ENCODE data around the gene GTF2H1. TPM values are rescaled to one million over a fixed set of nuclear protein-coding genes. Genes with fewer than 3 reads are reported as not detected.

Gene GTF2H1
- total and polyA plus RNA-seq, 2 donors (not counting 1 experiment from before 2014, with no cell fraction given): 43.7 to 71.9 TPM

DNA sequence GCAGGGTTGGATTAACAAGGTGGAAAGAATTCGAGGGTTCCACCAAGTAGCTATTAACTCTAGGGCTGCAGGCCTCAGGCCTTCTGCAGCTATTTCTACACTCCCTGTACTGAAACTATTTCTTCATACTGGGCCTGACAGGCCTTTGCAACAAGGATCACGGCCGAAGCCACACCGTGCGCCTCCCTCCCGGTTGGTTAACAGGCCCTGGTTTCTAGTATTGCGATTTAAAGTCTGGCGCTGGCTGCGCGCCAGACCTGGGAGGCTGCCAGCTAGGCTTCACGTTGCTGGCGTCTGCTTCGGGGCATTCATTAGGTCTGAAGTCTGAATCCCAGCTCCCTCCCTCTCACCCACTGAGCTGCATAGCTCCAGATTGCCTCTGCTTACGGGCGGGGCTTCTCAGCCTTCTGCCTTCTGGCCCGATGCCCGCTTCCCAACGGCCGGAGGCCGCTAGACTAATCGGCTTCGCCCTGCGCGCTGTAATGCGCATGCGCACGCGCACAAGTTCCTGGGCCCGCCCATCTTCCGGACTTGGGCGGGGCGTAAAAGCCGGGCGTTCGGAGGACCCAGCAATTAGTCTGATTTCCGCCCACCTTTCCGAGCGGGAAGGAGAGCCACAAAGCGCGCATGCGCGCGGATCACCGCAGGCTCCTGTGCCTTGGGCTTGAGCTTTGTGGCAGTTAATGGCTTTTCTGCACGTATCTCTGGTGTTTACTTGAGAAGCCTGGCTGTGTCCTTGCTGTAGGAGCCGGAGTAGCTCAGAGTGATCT, 73.6 kb downstream of the GTF2H1 start:
- peaks cover 28% of the 10 kb centered on the region for H3K4me1 Mint-ChIP-seq
- H4K20me1 ChIP-seq (ENCODE audit: control insufficient read depth, insufficient read depth, low read length, poor library complexity, severe bottlenecking): peaks cover 33% of the 10 kb centered on the region
- peak overlapping the region; percentile 98 for H3K4me3 Mint-ChIP-seq
- H3K36me3 ChIP-seq (replicated peaks in 1 of 2; ENCODE audit: control extremely low read depth in 1 of 2, control insufficient read depth in 1 of 2, extremely low read depth in 1 of 2, insufficient read depth in 2 of 2, low read length in 1 of 2): peaks cover 10 to 37% of the 10 kb centered on the region in 2 experiments
- H3K27ac Mint-ChIP-seq: peak overlapping the region; percentile 94
- no peaks in the 10 kb centered on the region for H3K27me3 Mint-ChIP-seq
- H3K9ac ChIP-seq (ENCODE audit: low read length): peak overlapping the region; percentile 96
- ATAC-seq (ENCODE audit: low read depth): peak; percentile 78
- peak overlapping the region; percentile 48 to 71 for H3K27ac ChIP-seq (ENCODE audit: low read length in 2 of 2)
- H3K9me3 ChIP-seq (ENCODE audit: control extremely low read depth in 1 of 3, control insufficient read depth in 2 of 3, insufficient read depth in 1 of 3, low read length in 2 of 3): no peaks in the 10 kb centered on the region
- intact Hi-C loops (cut with micrococcal nuclease): loop anchor here (1.0 to 10.0 kb wide), 8 partner anchors 12 to 1969 kb away; partner anchors contain the start of genes GTF2H1, HPS5, HTATIP2 and IGSF22
- no peak for TF ChIP-seq EZH2 (IDR thresholded peaks at IDR 0.05; ENCODE audit: borderline replicate concordance, insufficient read depth, low read depth, low read length, poor library complexity, severe bottlenecking)
- TF ChIP-seq, protein P1, sequence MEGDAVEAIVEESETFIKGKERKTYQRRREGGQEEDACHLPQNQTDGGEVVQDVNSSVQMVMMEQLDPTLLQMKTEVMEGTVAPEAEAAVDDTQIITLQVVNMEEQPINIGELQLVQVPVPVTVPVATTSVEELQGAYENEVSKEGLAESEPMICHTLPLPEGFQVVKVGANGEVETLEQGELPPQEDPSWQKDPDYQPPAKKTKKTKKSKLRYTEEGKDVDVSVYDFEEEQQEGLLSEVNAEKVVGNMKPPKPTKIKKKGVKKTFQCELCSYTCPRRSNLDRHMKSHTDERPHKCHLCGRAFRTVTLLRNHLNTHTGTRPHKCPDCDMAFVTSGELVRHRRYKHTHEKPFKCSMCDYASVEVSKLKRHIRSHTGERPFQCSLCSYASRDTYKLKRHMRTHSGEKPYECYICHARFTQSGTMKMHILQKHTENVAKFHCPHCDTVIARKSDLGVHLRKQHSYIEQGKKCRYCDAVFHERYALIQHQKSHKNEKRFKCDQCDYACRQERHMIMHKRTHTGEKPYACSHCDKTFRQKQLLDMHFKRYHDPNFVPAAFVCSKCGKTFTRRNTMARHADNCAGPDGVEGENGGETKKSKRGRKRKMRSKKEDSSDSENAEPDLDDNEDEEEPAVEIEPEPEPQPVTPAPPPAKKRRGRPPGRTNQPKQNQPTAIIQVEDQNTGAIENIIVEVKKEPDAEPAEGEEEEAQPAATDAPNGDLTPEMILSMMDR (IDR thresholded peaks at IDR 0.05): no peak
- no peaks in the 10 kb centered on the region for H3K27me3 ChIP-seq (replicated peaks in 1 of 4; ENCODE audit: control extremely low read depth in 1 of 4, control insufficient read depth in 3 of 4, insufficient read depth in 4 of 4, low read length in 3 of 4)
- H2AFZ ChIP-seq (ENCODE audit: insufficient read depth, low read depth, low read length, poor library complexity, severe bottlenecking): peak overlapping the region; percentile 77
- under 1% methylated on average over 46 of the region's 46 CpGs for WGBS (ENCODE audit: insufficient coverage)
- H3K4me3 ChIP-seq (ENCODE audit: control extremely low read depth in 1 of 5, extremely low read depth in 1 of 5, insufficient read depth in 1 of 5, low read depth in 2 of 5, low read length in 4 of 5): peak overlapping the region; percentile 72 to 96 (median 92)
- peaks cover 56% of the 10 kb centered on the region for H3K79me2 ChIP-seq (ENCODE audit: control insufficient read depth, insufficient read depth, low read length)
- H3K9me3 Mint-ChIP-seq (ENCODE audit: insufficient read depth): no peaks in the 10 kb centered on the region
- ChIA-PET POLR2A (interaction anchor here (1.2 to 3.4 kb wide), 5 partner anchors 12 to 238 kb away, joined by 4 to 18 read pairs (median 10); partner anchors contain the start of genes GTF2H1, HPS5, SPTY2D1 and TSG101), CTCF (interaction anchor here (0.6 to 2.5 kb wide), 5 partner anchors 8 to 326 kb away, joined by 3 to 15 read pairs (median 4); partner anchors contain the start of genes GTF2H1, HPS5 and SAAL1)
- peak overlapping the region; percentile 81 for H3K4me2 ChIP-seq (replicated peaks; ENCODE audit: low read depth, low read length, poor library complexity, severe bottlenecking)
- peak; percentile 98 for DNase-seq
- H3K4me1 ChIP-seq (ENCODE audit: control insufficient read depth in 2 of 2, insufficient read depth in 2 of 2, low read length in 2 of 2): peaks cover 11 to 15% of the 10 kb centered on the region in 2 donors

DNA sequence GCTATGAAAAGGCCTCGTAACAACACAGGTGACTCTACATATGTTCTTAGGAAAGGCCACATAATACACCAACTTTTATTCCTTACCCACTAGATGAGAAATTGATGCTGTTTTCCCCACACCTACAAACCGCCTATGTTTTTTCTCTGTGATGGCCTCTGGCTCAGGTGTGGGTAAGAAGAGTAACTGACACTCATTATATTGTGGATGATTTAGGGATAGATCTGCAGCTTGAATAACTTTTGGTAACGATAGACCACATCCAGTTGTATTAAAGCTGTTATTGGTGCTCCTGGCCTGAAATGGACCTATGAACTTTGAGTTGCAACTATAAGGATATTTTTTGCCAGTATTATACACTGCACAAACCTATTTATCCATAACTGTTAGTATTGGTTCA, 75.6 kb downstream of the GTF2H1 start:
- no peak for TF ChIP-seq EZH2 (IDR thresholded peaks at IDR 0.05; ENCODE audit: borderline replicate concordance, insufficient read depth, low read depth, low read length, poor library complexity, severe bottlenecking)
- TF ChIP-seq, protein P1 (IDR thresholded peaks at IDR 0.05): no peak
- Histone ChIP-seq H3K4me2 (replicated peaks; ENCODE audit: low read depth, low read length, poor library complexity, severe bottlenecking) (no peak overlapping the region), H3K9me3 (ENCODE audit: control extremely low read depth in 1 of 3, control insufficient read depth in 2 of 3, insufficient read depth in 1 of 3, low read length in 2 of 3) (no peaks in the 10 kb centered on the region), H3K36me3 (replicated peaks in 1 of 2; ENCODE audit: control extremely low read depth in 1 of 2, control insufficient read depth in 1 of 2, extremely low read depth in 1 of 2, insufficient read depth in 2 of 2, low read length in 1 of 2) (peaks cover 12 to 51% of the 10 kb centered on the region in 2 experiments), H2AFZ (ENCODE audit: insufficient read depth, low read depth, low read length, poor library complexity, severe bottlenecking) (no peak overlapping the region), H3K27me3 (replicated peaks in 1 of 4; ENCODE audit: control extremely low read depth in 1 of 4, control insufficient read depth in 3 of 4, insufficient read depth in 4 of 4, low read length in 3 of 4) (no peaks in the 10 kb centered on the region), H3K27ac (ENCODE audit: low read length in 2 of 2) (no peak overlapping the region), H3K9ac (ENCODE audit: low read length) (no peak overlapping the region), H4K20me1 (ENCODE audit: control insufficient read depth, insufficient read depth, low read length, poor library complexity, severe bottlenecking) (peaks cover 39% of the 10 kb centered on the region), H3K79me2 (ENCODE audit: control insufficient read depth, insufficient read depth, low read length) (peaks cover 56% of the 10 kb centered on the region), H3K4me1 (ENCODE audit: control insufficient read depth in 2 of 2, insufficient read depth in 2 of 2, low read length in 2 of 2) (peaks cover 11 to 15% of the 10 kb centered on the region in 2 donors), H3K4me3 (ENCODE audit: control extremely low read depth in 1 of 5, extremely low read depth in 1 of 5, insufficient read depth in 1 of 5, low read depth in 2 of 5, low read length in 4 of 5) (no peak overlapping the region)
- POLR2A ChIA-PET: interaction anchor here (0.6 kb wide), 1 partner anchor 263 kb away, joined by 3 read pairs; no protein-coding TSS in a partner anchor
- Mint-ChIP-seq H3K9me3 (ENCODE audit: insufficient read depth) (no peaks in the 10 kb centered on the region), H3K4me1 (peaks cover 28% of the 10 kb centered on the region), H3K27me3 (no peaks in the 10 kb centered on the region), H3K27ac (no peak overlapping the region), H3K4me3 (no peak overlapping the region)
- CTCF ChIA-PET: no interaction called here
- no peak for ATAC-seq (ENCODE audit: low read depth)
- WGBS (ENCODE audit: insufficient coverage): no CpG with 5 or more reads among the region's 3 CpGs
- intact Hi-C loops (cut with micrococcal nuclease): loop anchor here (2.0 to 10.0 kb wide), 3 partner anchors 155 to 1967 kb away; partner anchors contain the start of genes HTATIP2 and IGSF22
- no peak for DNase-seq
